COLO829 (cell line): ENCODE data around the gene NHLH1.
A peak's percentile ranks its signal among the peaks of the same experiment; 100 is the strongest.

Source experiments
- DNase-seq: peaks from one replicate; pipeline ENCODE4 v3.0.0; 2012; ENCODE audit warnings: low spot score

The NHLH1 gene

DNA sequence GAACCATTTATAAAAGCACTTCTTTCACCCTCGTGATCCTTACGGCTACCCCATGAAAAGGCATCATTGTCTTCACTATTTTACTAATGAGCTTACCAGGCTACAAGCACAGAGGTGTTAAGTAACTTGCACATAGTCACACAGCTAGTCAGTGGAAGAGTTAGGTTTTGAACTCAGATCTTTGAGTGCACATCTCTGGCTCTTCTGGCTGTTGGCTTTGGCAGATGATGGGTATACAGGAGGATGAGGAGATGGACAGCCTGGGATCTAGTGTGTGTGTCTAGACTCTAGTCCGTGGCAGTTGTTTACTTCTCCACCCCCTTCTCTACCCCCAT, 45.1 kb downstream of the NHLH1 start:
- no peak for DNase-seq

DNA sequence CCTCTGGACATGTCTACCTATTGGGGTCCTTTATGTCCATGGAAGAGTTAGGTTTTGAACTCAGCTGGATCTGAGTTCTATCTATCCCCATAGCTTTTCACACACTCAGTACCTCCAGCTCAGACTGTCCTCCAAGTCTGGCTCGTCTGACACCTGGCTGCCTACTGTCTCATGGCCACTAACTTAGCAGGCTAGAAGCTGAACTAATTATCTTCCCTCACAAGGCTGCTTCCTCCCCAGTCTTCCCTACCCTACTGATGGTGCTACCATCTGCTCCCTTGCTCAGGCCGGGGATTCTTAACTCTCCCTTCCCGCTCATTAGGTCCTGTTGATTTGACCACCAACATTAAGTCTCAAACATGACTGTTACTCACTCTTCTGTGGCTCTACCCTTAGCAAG, 46.8 kb downstream of the NHLH1 start:
- no peak for DNase-seq

DNA sequence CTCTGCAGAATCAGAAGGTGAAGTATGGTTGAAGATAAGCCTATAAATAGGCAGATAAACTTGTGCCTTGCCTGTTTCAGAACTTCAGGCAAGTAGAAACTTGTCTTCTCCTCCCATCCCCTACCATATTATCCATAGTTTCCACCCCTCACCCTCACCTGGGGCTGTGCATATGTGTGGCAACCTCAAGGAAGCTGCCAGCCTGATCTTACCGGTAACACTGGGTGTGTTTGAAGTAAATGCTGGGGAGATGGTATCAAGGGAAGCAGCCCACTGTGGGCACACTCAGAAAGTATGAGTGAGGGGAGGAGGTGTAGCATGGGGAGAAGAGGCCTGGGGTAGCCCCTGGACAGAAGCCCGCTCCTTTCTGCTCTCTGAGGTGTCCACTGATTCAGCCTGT, 48.0 kb downstream of the NHLH1 start:
- DNase-seq: no peak

DNA sequence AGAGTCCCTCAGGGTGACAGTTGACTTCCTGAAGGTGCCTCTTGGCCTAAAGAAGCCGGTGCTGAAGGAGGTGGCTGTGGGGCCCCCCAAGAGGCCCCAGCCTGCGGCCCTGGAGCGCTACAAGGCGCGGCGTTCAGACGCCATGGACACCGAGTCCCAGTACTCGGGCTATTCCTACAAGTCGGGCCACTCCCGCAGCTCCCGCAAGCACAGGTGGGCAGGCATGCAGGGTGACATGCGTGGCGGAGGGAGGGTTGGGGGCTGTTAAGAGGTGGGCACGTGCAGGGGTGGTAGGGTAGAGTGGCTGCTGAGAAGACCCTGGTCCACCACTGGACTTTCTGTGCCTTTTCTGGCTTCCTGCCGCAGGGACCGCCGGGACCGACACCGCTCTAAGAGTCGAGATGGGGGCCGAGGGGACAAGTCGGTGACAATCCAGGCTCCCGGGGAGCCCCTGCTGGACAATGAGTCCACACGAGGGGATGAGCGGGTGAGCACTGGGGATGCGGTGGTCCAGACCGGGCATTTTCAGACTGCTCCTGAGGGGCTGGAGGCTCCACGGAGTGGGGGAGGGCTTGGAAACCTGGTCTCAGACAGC, 48.9 kb downstream of the NHLH1 start:
- no peak for DNase-seq

DNA sequence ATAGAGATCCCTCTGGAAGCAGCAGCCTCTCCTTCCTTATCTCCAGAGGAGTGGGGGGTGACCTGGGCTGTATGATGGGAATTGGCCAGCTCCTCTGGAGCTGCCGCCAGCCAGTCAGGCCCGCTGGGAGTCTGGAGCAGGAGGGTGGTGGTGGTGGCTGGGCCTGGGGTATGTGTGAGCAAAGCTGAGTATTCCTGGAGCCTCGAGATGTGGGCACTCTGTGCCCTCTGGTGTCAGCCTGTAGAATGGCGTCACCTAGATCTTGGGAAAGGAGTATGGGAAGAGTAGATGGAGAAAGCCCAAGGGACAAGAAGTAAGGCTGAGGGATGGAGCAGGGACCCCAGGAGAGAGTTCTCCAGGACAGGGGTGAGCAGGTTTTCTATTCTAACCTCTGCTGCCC, 49.5 kb downstream of the NHLH1 start:
- DNase-seq: peak; percentile 59

DNA sequence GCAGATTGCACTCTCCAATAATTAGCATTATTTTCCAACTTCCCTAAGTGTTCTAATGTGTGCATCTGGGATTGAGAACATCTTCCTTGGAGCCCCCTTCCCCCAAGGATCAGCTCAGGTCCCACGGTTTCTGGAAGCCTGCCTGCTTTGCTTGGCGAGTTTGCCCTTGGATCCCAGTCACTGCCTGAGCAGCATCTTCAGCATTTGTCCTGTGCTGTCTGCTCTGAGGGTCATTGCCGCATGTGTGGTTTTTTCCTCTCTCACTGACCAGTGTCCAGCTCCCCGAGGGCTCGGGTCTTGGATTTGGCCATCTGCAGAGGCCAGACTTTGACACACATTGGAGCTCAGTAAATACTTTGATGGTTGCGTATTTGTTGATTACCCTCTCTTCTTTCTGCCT, 51.6 kb downstream of the NHLH1 start:
- no peak for DNase-seq

DNA sequence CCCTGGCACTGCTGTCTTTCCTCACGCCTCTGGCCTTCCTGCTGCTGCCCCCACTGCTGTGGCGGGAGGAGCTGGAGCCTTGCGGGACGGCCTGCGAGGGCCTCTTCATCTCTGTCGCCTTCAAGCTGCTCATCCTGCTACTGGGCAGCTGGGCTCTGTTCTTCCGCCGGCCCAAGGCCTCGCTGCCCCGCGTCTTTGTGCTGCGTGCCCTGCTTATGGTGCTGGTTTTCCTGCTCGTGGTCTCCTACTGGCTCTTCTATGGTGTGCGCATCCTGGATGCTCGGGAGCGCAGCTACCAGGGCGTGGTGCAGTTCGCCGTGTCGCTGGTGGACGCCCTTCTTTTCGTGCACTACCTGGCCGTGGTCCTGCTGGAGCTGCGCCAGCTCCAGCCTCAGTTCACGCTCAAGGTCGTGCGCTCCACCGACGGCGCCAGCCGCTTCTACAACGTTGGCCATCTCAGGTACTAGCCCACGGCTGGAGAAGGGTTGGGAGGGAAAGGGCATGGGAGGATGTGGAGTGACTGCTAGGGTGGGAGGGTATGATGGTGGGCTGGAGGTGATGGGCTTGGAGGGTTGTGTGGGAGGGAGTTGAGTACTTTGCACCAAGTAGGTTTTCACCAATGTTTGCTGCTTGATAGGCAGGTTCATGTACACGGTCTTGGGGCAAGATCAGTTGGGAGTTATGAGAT, 52.4 kb downstream of the NHLH1 start:
- no peak for DNase-seq

DNA sequence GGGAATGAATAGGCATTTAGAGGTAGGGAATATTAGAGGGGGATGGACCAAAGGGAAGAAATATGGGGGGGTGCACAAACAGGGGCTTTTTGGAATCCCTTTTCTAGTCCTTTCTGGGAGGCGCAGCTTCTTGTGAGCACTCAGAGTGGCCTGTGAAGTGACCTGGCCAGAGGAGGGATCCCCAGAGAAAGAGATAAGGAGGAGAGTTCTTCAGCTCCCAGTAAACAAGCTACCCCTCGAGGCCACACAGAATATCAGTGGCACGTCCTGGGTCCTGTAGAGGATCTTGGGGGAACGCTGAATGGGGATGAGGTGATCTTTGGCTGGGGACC, 52.9 kb downstream of the NHLH1 start:
- DNase-seq: no peak

DNA sequence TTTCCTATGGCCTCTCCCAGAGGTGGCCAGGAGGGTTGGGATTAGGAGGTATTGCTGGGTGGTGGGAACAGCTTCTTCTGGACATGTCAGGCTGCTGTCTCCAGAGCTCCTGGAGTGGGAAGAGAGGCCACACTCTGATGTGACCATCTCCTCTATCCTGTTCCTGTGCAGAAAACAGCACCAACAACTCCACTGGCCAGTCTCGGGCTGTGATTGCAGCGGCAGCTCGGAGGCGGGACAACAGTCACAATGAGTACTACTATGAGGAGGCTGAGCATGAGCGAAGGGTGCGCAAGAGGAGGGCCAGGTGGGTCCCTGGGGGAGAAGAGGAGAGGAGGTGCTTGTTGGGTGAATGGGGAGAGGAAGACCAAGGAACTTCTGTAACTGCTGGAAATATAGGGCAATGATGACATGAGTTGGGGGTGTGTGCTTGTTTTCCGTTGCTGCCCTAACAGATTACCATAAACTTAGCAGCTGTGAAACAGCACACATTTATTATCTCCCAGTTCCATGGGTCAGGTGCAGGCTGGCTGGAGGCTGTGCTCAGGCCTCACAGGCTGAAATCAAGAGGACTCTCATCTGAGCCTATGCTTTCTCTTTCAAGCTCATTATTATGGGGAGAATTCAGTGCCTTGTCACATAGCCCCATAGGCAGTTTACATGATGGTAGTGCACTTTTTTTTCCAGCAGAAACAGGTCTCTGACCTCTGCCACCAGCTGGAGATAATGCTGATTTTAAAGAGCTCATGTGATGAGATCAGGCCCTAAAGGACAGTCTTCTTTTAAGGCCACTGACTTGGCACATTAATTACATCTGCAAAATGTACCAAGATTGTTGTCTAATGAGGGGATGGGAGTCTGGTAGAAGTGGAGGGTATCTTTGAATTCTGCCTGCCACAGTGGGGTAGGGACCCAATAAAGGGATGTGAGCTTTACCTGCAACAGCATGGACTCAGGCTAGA, 54.3 kb downstream of the NHLH1 start:
- no peak for DNase-seq

DNA sequence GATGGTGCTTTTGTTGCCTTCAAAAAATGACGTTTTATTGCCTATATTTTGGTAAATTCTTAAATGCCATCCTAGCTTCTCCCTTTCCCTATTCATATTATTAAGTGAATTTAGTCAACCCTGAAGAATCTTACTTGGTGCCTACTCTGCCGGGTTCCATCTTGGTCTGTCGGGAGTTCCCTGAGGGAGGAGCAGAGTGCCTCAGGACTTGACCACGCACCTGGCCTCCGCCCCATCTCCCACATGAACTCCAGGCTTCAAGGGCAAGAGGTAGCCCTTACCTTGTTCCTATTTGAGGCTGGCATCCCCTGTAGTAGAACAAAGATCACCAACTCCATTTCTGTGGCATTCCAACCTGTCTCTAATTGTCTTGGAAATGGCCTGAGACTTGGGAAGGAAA, 55.0 kb downstream of the NHLH1 start:
- DNase-seq: no peak
